GM13977 (cell line): ENCODE results near the gene PI4KB.

Source experiments
- DNase-seq: peaks from one replicate; pipeline ENCODE4 v3.0.0; 2012; ENCODE audit warnings: low spot score
- in situ Hi-C: fragments of 300-500 bp; cut with MboI; formaldehyde crosslinking; loops from one replicate; pipeline ENCODE4 v1.12.0; 2022; ENCODE audit warnings: low sequenced_read_pairs, low pct_unique_long_range_greater_than_20kb, mixed read lengths, inconsistent platforms; ENCODE audit not compliant: unreplicated experiment
- TF ChIP-seq, protein P1 (sequence below): IDR thresholded peaks from 2 replicates; pipeline ENCODE4 v1.5.1; 2012; ENCODE audit warnings: mild to moderate bottlenecking, control low read depth; ENCODE audit not compliant: insufficient read depth; ENCODE audit errors: extremely low read depth, missing control alignments

The PI4KB gene

GRCh38 chr1:151311011-151311410 lies 16.2 kb downstream of the PI4KB start:
- in situ Hi-C loops: no loop called here
- DNase-seq: no peak
- TF ChIP-seq, protein P1, sequence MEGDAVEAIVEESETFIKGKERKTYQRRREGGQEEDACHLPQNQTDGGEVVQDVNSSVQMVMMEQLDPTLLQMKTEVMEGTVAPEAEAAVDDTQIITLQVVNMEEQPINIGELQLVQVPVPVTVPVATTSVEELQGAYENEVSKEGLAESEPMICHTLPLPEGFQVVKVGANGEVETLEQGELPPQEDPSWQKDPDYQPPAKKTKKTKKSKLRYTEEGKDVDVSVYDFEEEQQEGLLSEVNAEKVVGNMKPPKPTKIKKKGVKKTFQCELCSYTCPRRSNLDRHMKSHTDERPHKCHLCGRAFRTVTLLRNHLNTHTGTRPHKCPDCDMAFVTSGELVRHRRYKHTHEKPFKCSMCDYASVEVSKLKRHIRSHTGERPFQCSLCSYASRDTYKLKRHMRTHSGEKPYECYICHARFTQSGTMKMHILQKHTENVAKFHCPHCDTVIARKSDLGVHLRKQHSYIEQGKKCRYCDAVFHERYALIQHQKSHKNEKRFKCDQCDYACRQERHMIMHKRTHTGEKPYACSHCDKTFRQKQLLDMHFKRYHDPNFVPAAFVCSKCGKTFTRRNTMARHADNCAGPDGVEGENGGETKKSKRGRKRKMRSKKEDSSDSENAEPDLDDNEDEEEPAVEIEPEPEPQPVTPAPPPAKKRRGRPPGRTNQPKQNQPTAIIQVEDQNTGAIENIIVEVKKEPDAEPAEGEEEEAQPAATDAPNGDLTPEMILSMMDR: no peak

GRCh38 chr1:151309811-151310323 lies 17.3 kb downstream of the PI4KB start:
- no peak for DNase-seq
- in situ Hi-C loops: no loop called here

DNA sequence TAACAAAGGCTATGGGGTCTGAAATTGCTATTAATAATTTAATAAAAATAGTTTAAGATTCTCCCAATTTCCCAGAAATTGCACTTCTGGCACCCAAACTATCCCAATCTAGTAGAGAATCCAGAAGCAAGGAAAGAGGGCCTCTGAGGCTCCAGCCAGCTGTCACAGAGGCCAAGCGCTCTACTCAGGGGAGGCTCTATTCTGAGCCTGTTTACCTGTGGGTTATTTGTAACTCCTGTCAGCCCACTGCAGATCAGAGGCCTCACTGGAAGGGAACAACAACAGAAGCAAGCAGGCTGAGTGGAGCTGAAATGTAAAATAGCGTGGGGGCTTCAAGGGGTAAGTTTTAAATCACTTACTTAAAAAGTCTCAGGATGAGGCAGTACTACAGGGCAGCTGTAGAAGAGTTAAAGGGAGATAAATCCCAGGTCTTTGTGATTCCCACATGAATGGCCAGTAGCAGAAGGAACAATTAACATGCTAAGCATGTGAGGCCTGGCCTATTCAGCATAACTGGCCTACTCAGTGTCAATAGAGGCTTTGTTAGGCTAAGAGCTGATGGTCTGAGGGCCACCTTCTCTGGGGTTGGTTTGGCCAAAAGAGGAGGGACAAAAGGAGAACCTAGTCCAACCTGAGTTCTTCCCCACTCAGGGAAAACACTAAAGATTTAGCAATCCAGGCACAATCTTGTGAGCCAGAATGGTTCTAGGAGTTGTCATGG lies 32.3 kb downstream of the PI4KB start:
- TF ChIP-seq, protein P1: no peak
- no peak for DNase-seq
- in situ Hi-C loops: no loop called here

More at GRCh38 chr1:151309811-151310323, 17.3 kb downstream of the PI4KB start:
- TF ChIP-seq, protein P1: no peak

- TF ChIP-seq, protein P1: no peak
- in situ Hi-C loops: no loop called here
- DNase-seq: no peak
These were observed 34.1 kb downstream of the PI4KB start for GRCh38 chr1:151293093-151293492.

- in situ Hi-C loops: no loop called here
- DNase-seq: no peak
- TF ChIP-seq, protein P1: no peak
These were observed 34.8 kb downstream of the PI4KB start for GRCh38 chr1:151292207-151293030.

DNA sequence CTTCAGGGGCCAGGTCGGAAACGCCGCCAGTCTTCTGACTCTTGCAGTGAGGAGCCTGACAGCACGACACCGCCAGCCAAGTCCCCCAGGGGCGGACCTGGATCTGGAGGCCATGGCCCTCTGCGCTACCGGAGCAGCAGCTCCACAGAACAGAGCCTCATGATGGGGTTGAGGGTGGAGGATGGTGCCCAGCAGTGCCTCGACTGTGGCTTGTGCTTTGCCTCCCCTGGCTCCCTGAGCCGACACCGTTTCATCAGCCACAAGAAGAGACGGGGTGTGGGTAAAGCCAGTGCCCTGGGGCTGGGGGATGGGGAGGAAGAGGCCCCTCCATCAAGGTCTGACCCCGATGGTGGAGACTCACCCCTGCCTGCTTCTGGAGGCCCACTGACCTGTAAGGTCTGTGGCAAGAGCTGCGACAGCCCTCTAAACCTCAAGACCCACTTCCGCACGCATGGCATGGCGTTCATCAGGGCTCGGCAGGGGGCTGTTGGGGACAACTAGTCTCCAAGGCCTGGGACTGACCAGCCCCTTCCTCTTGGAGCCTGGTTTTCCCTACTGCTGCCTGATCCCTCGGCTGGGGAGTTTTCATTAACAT lies 36.4 kb downstream of the PI4KB start:
- in situ Hi-C loops: no loop called here
- TF ChIP-seq, protein P1: no peak
- DNase-seq: no peak
